Measurements from ENCODE around the gene PCCA.
A peak's percentile ranks its signal among the peaks of the same experiment; 100 is the strongest.
"Not testable (repeated sequence)": the region's sequence is repeated elsewhere in the genome, so short reads cannot be mapped to it uniquely, and the experiment has no call there.

Gene PCCA

GRCh38 chr13:100301418-100301817 lies 212.5 kb downstream of the PCCA start:
- peak; percentile 10 for DNase-seq (ENCODE audit: low spot score)

GRCh38 chr13:100302391-100302790 lies 213.5 kb downstream of the PCCA start:
- DNase-seq (ENCODE audit: low spot score) = no peak

GRCh38 chr13:100304229-100304628 lies 215.3 kb downstream of the PCCA start:
- peak; percentile 89 for DNase-seq (ENCODE audit: low spot score)

GRCh38 chr13:100305398-100305797 lies 216.5 kb downstream of the PCCA start:
- DNase-seq (ENCODE audit: low spot score) = no peak

GRCh38 chr13:100306030-100306429 lies 217.1 kb downstream of the PCCA start:
- no peak for DNase-seq (ENCODE audit: low spot score)

- DNase-seq (ENCODE audit: low spot score) = no peak
These were observed 217.6 kb downstream of the PCCA start for GRCh38 chr13:100306434-100306999.

- DNase-seq (ENCODE audit: low spot score) = peak; percentile 45
These were observed 225.4 kb downstream of the PCCA start for GRCh38 chr13:100314132-100314910.

GRCh38 chr13:100315522-100315921 lies 226.6 kb downstream of the PCCA start:
- peak; percentile 24 for DNase-seq (ENCODE audit: low spot score)

GRCh38 chr13:100318473-100318872 lies 229.6 kb downstream of the PCCA start:
- DNase-seq (ENCODE audit: low spot score) = not testable (repeated sequence)

- DNase-seq (ENCODE audit: low spot score) = no peak
These were observed 235.0 kb downstream of the PCCA start for GRCh38 chr13:100323937-100324336.

GRCh38 chr13:100330662-100331061 lies 241.8 kb downstream of the PCCA start:
- no peak for DNase-seq (ENCODE audit: low spot score)

- DNase-seq (ENCODE audit: low spot score) = no peak
These were observed 244.2 kb downstream of the PCCA start for GRCh38 chr13:100333141-100333540.

- no peak for DNase-seq (ENCODE audit: low spot score)
These were observed 245.3 kb downstream of the PCCA start for GRCh38 chr13:100334214-100334613.

GRCh38 chr13:100336795-100337516 lies 248.1 kb downstream of the PCCA start:
- no peak for DNase-seq (ENCODE audit: low spot score)

- no peak for DNase-seq (ENCODE audit: low spot score)
These were observed 249.4 kb downstream of the PCCA start for GRCh38 chr13:100338275-100338674.

GRCh38 chr13:100339411-100339940 lies 250.6 kb downstream of the PCCA start:
- no peak for DNase-seq (ENCODE audit: low spot score)

GRCh38 chr13:100340865-100341264 lies 252.0 kb downstream of the PCCA start:
- no peak for DNase-seq (ENCODE audit: low spot score)

GRCh38 chr13:100341327-100341726 lies 252.4 kb downstream of the PCCA start:
- no peak for DNase-seq (ENCODE audit: low spot score)

GRCh38 chr13:100344544-100344943 lies 255.7 kb downstream of the PCCA start:
- DNase-seq (ENCODE audit: low spot score) = no peak

GRCh38 chr13:100347968-100348367 lies 259.1 kb downstream of the PCCA start:
- no peak for DNase-seq (ENCODE audit: low spot score)

- DNase-seq (ENCODE audit: low spot score) = no peak
These were observed 260.7 kb downstream of the PCCA start for GRCh38 chr13:100349594-100349993.

GRCh38 chr13:100350601-100351000 lies 261.7 kb downstream of the PCCA start:
- DNase-seq (ENCODE audit: low spot score) = no peak
